Fibroblast of peridontal ligament (primary cell): ENCODE measurements around the gene CHRD.

Experiments used
- DNase-seq: peaks from one replicate; pipeline ENCODE4 v3.0.0-alpha.2; 2010; ENCODE audit errors: extremely low read depth

The CHRD gene

GRCh38 chr3:184381261-184382224 is 1.7 kb downstream of the CHRD start:
- DNase-seq = no peak

- DNase-seq = no peak
Measured at GRCh38 chr3:184382326-184383032, 2.6 kb downstream of the CHRD start.

- DNase-seq = no peak
Measured at GRCh38 chr3:184383033-184383740, 3.3 kb downstream of the CHRD start.

GRCh38 chr3:184384342-184384741 is 4.5 kb downstream of the CHRD start:
- no peak for DNase-seq

- DNase-seq = no peak
Measured at GRCh38 chr3:184384856-184385422, 5.1 kb downstream of the CHRD start.

- DNase-seq = no peak
Measured at GRCh38 chr3:184386047-184386806, 6.4 kb downstream of the CHRD start.

- no peak for DNase-seq
Measured at GRCh38 chr3:184387174-184387714, 7.4 kb downstream of the CHRD start.

- DNase-seq = no peak
Measured at GRCh38 chr3:184388164-184388935, 8.5 kb downstream of the CHRD start.

GRCh38 chr3:184388936-184389230 is 9.0 kb downstream of the CHRD start:
- DNase-seq = no peak

GRCh38 chr3:184389384-184389783 is 9.5 kb downstream of the CHRD start:
- no peak for DNase-seq

GRCh38 chr3:184389935-184390528 is 10.2 kb downstream of the CHRD start:
- no peak for DNase-seq

GRCh38 chr3:184391266-184391665 is 11.4 kb downstream of the CHRD start:
- no peak for DNase-seq

GRCh38 chr3:184395320-184395660 is 15.4 kb downstream of the CHRD start:
- DNase-seq = no peak

GRCh38 chr3:184399410-184399809 is 19.6 kb downstream of the CHRD start:
- peak; percentile 95 for DNase-seq

- no peak for DNase-seq
Measured at GRCh38 chr3:184405075-184406030, 25.5 kb downstream of the CHRD start.

GRCh38 chr3:184409331-184409926 is 29.6 kb downstream of the CHRD start:
- no peak for DNase-seq

- no peak for DNase-seq
Measured at GRCh38 chr3:184409946-184410500, 30.2 kb downstream of the CHRD start.
